NCI-H774 (cell line): ENCODE results near the gene PDE3A.
"Not testable (repeated sequence)": the region's sequence is repeated elsewhere in the genome, so short reads cannot be mapped to it uniquely, and the experiment has no call there.

Experiments
- DNase-seq: peaks from one replicate; lab custom pipeline; 2025; lab: John Stamatoyannopoulos, UW

Gene PDE3A

GRCh38 chr12:20615020-20615419 lies 246.7 kb downstream of the PDE3A start:
- DNase-seq: not testable (repeated sequence)

GRCh38 chr12:20616093-20616492 lies 247.8 kb downstream of the PDE3A start:
- no peak for DNase-seq

- no peak for DNase-seq
These were observed 251.9 kb downstream of the PDE3A start for GRCh38 chr12:20620261-20620660.

GRCh38 chr12:20624718-20625117 lies 256.4 kb downstream of the PDE3A start:
- no peak for DNase-seq

- no peak for DNase-seq
These were observed 257.2 kb downstream of the PDE3A start for GRCh38 chr12:20625531-20625930.

- no peak for DNase-seq
These were observed 258.8 kb downstream of the PDE3A start for GRCh38 chr12:20627001-20627588.

GRCh38 chr12:20628226-20628787 lies 260.0 kb downstream of the PDE3A start:
- no peak for DNase-seq

GRCh38 chr12:20628999-20629398 lies 260.7 kb downstream of the PDE3A start:
- no peak for DNase-seq

- DNase-seq: no peak
These were observed 261.2 kb downstream of the PDE3A start for GRCh38 chr12:20629414-20630156.

- no peak for DNase-seq
These were observed 263.4 kb downstream of the PDE3A start for GRCh38 chr12:20631711-20632110.

GRCh38 chr12:20641106-20641505 lies 272.8 kb downstream of the PDE3A start:
- DNase-seq: no peak

- no peak for DNase-seq
These were observed 275.5 kb downstream of the PDE3A start for GRCh38 chr12:20643822-20644221.

- DNase-seq: peak; percentile 5
These were observed 278.0 kb downstream of the PDE3A start for GRCh38 chr12:20646239-20646827.

GRCh38 chr12:20653871-20654270 lies 285.5 kb downstream of the PDE3A start:
- DNase-seq: no peak

GRCh38 chr12:20656600-20656999 lies 288.3 kb downstream of the PDE3A start:
- no peak for DNase-seq

- DNase-seq: no peak
These were observed 289.2 kb downstream of the PDE3A start for GRCh38 chr12:20657496-20657895.

GRCh38 chr12:20681334-20681733 lies 313.0 kb downstream of the PDE3A start:
- DNase-seq: no peak

GRCh38 chr12:20695232-20695631 lies 326.9 kb downstream of the PDE3A start, which contains the start of gene SLCO1C1:
TSS of gene SLCO1C1 (plus strand) at chr12:20695332. CDS start at chr12:20699577, 4,245 bp downstream.
- no peak for DNase-seq

GRCh38 chr12:20696181-20696905 lies 328.0 kb downstream of the PDE3A start:
- no peak for DNase-seq

GRCh38 chr12:20701106-20701505 lies 332.8 kb downstream of the PDE3A start:
- DNase-seq: peak; percentile 44

GRCh38 chr12:20704860-20705259 lies 336.5 kb downstream of the PDE3A start:
- no peak for DNase-seq

GRCh38 chr12:20711846-20712245 lies 343.5 kb downstream of the PDE3A start:
- no peak for DNase-seq
